HG03135 (cell line): Measurements from ENCODE around the gene CCZ1B.
"Not testable (repeated sequence)": the region's sequence is repeated elsewhere in the genome, so short reads cannot be mapped to it uniquely, and the experiment has no call there.

Experiments used
- ATAC-seq: cut with Tn5 transposase; IDR thresholded peaks from one replicate; pipeline ENCODE4 v1.9.1; 2021; ENCODE audit warnings: mild to moderate bottlenecking, moderate library complexity; ENCODE audit not compliant: unreplicated experiment

Gene CCZ1B

DNA sequence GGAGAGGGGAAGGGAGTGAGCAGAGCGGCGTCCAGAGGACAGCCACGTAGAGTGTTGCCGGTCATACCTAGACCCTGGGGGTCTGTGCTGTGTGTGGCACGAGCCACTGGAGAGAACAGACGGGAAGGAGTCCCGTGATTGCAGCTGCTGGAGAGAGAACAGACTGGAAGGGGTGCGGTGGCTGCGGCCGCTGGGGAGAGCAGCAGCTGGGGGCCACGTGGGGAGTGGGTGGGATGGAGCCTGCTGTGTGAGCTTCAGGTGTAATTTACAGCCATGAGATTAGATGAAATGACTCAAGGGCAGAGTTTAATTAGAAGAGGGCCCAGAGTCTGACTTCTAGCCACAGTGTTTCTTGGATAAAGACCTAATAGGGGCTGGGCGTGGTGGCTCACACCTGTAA, 76.7 kb downstream of the CCZ1B start:
- not testable (repeated sequence) for ATAC-seq
